K562 (cell line): ENCODE data around the gene DPP10. TPM values are rescaled to one million over a fixed set of nuclear protein-coding genes. Genes with fewer than 3 reads are reported as not detected.

Source experiments
- ATAC-seq: fragments of 200-7000 bp; cut with Tn5 transposase; 3 replicates; pipeline ENCODE4 v1.9.1; 2020; ENCODE audit warnings: moderate library complexity
- BruUV-seq: library from RNA; stranded (reverse); fragments of 400-500 nt; replicated peaks from 2 replicates; lab custom pipeline; 2021; lab: Mats Ljungman, UMichigan
- CTCF ChIA-PET: fragments of 300-600 bp; formaldehyde crosslinking; extraction: SDS; loops from one replicate; lab custom pipeline; 2021; ENCODE audit warnings: low intra/inter-chr PET ratio; lab: Yijun Ruan, JAX
- POLR2A ChIA-PET: fragments of 300-600, 350-650 bp; sonication (Branson Sonifier 250); formaldehyde crosslinking; extraction: SDS; loops from one replicate; lab custom pipeline; 2021; ENCODE audit warnings: antibody characterized with exemption, inconsistent platforms; lab: Yijun Ruan, JAX
- DNase-seq, 4 experiments: peaks; one replicate each; pipeline versions ENCODE4 v3.0.0 to v3.0.0-alpha.2; 2011 to 2018; ENCODE audit warnings: low spot score in 3 of 4, mixed read lengths in 3 of 4; ENCODE audit errors: extremely low read depth in 1 of 4
- FAIRE-seq: peaks from 2 replicates; lab custom pipeline; 2011; peaks lifted over from hg19 to GRCh38; lab: Jason Lieb, UNC
- H2AFZ ChIP-seq: 2 replicates; pipeline ENCODE4 v1.6.0; 2011; ENCODE audit warnings: low read depth, low read length, control low read depth, inconsistent platforms
- H3K27ac ChIP-seq: fragments of 200-600 bp; 3 replicates; pipeline ENCODE4 v1.8.0; 2011; ENCODE audit warnings: low read depth, mild to moderate bottlenecking, control low read depth, inconsistent platforms, low read length, moderate library complexity, mixed read lengths; ENCODE audit errors: extremely low read depth
- H3K27me3 ChIP-seq, 2 experiments: fragments of 300-600 bp in 1 of 2; 2 replicates in 1 of 2; 3 replicates in 1 of 2; pipeline versions ENCODE4 v1.6.0 to v1.8.0; 2011; ENCODE audit warnings: inconsistent platforms in 2 of 2, low read length in 2 of 2, mild to moderate bottlenecking in 1 of 2, mixed read lengths in 1 of 2, moderate library complexity in 1 of 2; ENCODE audit not compliant: control insufficient read depth in 2 of 2, insufficient read depth in 2 of 2
- H3K36me3 ChIP-seq: fragments of 300-600 bp; 3 replicates; pipeline ENCODE4 v1.8.0; 2011; ENCODE audit warnings: mild to moderate bottlenecking, low read length, inconsistent platforms; ENCODE audit not compliant: control insufficient read depth, insufficient read depth
- H3K4me1 ChIP-seq, 2 experiments: fragments of 200-600 bp in 1 of 2; replicated peaks in 1 of 2; 2 replicates in 1 of 2; 3 replicates in 1 of 2; pipeline versions ENCODE4 v1.5.1 to v1.8.0; 2011; ENCODE audit warnings: inconsistent platforms in 2 of 2, low read length in 2 of 2, mild to moderate bottlenecking in 1 of 2, mixed read lengths in 1 of 2, moderate library complexity in 1 of 2; ENCODE audit not compliant: control insufficient read depth in 2 of 2, insufficient read depth in 2 of 2
- H3K4me2 ChIP-seq: 2 replicates; pipeline ENCODE4 v1.6.1; 2011; ENCODE audit warnings: low read length, control low read depth, inconsistent platforms, mixed read lengths; ENCODE audit not compliant: insufficient read depth
- H3K4me3 ChIP-seq: fragments of 200-600 bp; sonication (generic), shearing (Covaris generic); 2 replicates; pipeline ENCODE4 v1.5.1; 2016; ENCODE audit warnings: control low read depth, inconsistent platforms
- H3K79me2 ChIP-seq: fragments of 200-600 bp; 3 replicates; pipeline ENCODE4 v1.8.0; 2011; ENCODE audit warnings: low read length, inconsistent platforms; ENCODE audit not compliant: control insufficient read depth, insufficient read depth
- H3K9ac ChIP-seq, 2 experiments: 2 replicates each; pipeline versions ENCODE4 v1.6.0 to v1.6.1; 2011; ENCODE audit warnings: low read depth in 2 of 2, low read length in 2 of 2, control low read depth in 1 of 2, inconsistent platforms in 1 of 2, mild to moderate bottlenecking in 1 of 2, mixed read lengths in 1 of 2; ENCODE audit not compliant: insufficient read depth in 1 of 2
- H3K9me1 ChIP-seq: one replicate; pipeline ENCODE4 v1.6.0; 2011; ENCODE audit warnings: inconsistent platforms, mild to moderate bottlenecking, low read length, moderate library complexity; ENCODE audit not compliant: control insufficient read depth, insufficient read depth
- H3K9me3 ChIP-seq: replicated peaks from 2 replicates; pipeline ENCODE4 v1.5.1; 2011; ENCODE audit warnings: low read depth, low read length, inconsistent platforms; ENCODE audit not compliant: control insufficient read depth, insufficient read depth
- H4K20me1 ChIP-seq: replicated peaks from 2 replicates; pipeline ENCODE4 v1.6.1; 2011; ENCODE audit warnings: low read length, inconsistent platforms, mixed read lengths; ENCODE audit not compliant: control insufficient read depth, insufficient read depth
- IFI16 ChIP-seq: fragments of 250-450 bp; sonication (Bioruptor Pico); IDR thresholded peaks from 2 replicates; pipeline ENCODE4 v2.1.2; 2022; ENCODE audit warnings: mild to moderate bottlenecking, inconsistent platforms
- NCOA4 ChIP-seq: fragments of 450-650 bp; IDR thresholded peaks from 2 replicates; pipeline ENCODE4 v1.6.1; 2018; ENCODE audit warnings: mild to moderate bottlenecking; ENCODE audit not compliant: partially characterized antibody
- POLR3G ChIP-seq: IDR thresholded peaks from 2 replicates; pipeline ENCODE4 v1.6.1; 2011; ENCODE audit not compliant: insufficient read length, insufficient replicate concordance; ENCODE audit errors: extremely low read depth
- ZNF324 ChIP-seq: fragments of 250-450 bp; sonication (Bioruptor Pico); IDR thresholded peaks from 2 replicates; pipeline ENCODE4 v1.4.0; 2020; ENCODE audit warnings: mild to moderate bottlenecking
- WGBS: fragments of 100-300 bp; shearing (Covaris generic); methylation state at CpG from one replicate; pipeline ENCODE4 v1.1.6; 2016; ENCODE audit warnings: low coverage, mixed read lengths; ENCODE audit not compliant: insufficient coverage; ENCODE audit errors: missing lambda C conversion rate; 5-methylcytosine and 5-hydroxymethylcytosine counted together
- in situ Hi-C: fragments of 300-500 bp; cut with MboI; formaldehyde crosslinking; loops from 4 replicates; pipeline ENCODE4 v1.15.0; 2018; ENCODE audit warnings: inconsistent platforms, mixed read lengths
- intact Hi-C: fragments of 100-400 bp; cut with micrococcal nuclease; formaldehyde crosslinking; loops from 2 replicates; pipeline ENCODE4 v1.14.2; 2022
- polyA plus RNA-seq, 8 experiments: library from polyadenylated mRNA; depleted of rRNA in 4 of 8; stranded (reverse) in 5 of 8; unstranded in 3 of 8; fragments of >200 nt; fragmentation: Nextera tagmentation in 2 of 8; fragmentation: Illumina TruSeq in 1 of 8; extraction: Ambion mirVana in 2 of 8; extraction: Trizol in 1 of 8; gene quantifications; 2 replicates each; pipeline versions ENCODE4 v1.2.1 to v1.2.3, GENCODE V29; 2011 to 2014; ENCODE audit warnings: inconsistent platforms in 1 of 8, missing spikeins in 1 of 8
- total RNA-seq, 7 experiments: library from RNA; depleted of rRNA in 6 of 7; stranded (reverse); fragments of >200 nt in 6 of 7; fragmentation: Illumina TruSeq in 2 of 7; extraction: Trizol in 2 of 7; gene quantifications; 2 replicates each; pipeline versions ENCODE4 v1.2.1 to v1.2.3, GENCODE V29; 2011 to 2021; ENCODE audit warnings: low replicate concordance in 1 of 7
- TF ChIP-seq, protein P1 (sequence below): IDR thresholded peaks from 2 replicates; pipeline ENCODE4 v1.6.1; 2011; ENCODE audit warnings: borderline replicate concordance, low read depth, mild to moderate bottlenecking, moderate library complexity, low read length; ENCODE audit not compliant: insufficient read depth, poor library complexity, severe bottlenecking

Gene DPP10
- total and polyA plus RNA-seq, 9 of the 15 experiments (the other 6 are each of a cell fraction or from before 2014, with no cell fraction given): not detected

DNA sequence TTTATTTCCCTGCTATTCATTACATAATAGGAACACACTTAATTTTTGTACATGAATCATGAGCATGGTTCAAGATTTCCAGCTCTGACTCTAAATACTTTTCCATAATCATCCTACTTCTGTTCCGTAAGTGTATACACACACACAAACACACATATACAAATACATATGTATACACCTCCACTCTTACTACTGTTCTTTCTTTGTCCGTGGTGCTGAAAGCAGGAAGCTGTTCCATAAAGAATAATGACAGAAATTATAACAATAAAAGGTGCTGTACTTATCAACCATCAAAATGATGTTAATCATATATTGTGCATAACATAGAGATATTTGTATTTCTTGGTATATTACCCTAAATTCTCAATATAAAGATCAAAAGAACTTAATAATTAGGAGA is 776.9 kb downstream of the DPP10 start:
- ATAC-seq: no peak
- H3K9me3 ChIP-seq: no peaks in the 10 kb centered on the region
- no peaks in the 10 kb centered on the region for H3K27me3 ChIP-seq
- no peak overlapping the region for H3K4me2 ChIP-seq
- no peak overlapping the region for H3K27ac ChIP-seq
- H4K20me1 ChIP-seq: no peaks in the 10 kb centered on the region
- in situ Hi-C loops: no loop called here
- ChIA-PET CTCF (no interaction called here), POLR2A (no interaction called here)
- 12% methylated on average over 2 of the region's 2 CpGs for WGBS
- H3K4me1 ChIP-seq: no peaks in the 10 kb centered on the region
- no peak overlapping the region for H3K9ac ChIP-seq
- intact Hi-C loops: no loop called here
- no peak for FAIRE-seq
- no TSS peak for BruUV-seq
- DNase-seq: no peak
- H3K79me2 ChIP-seq: no peaks in the 10 kb centered on the region
- no peak overlapping the region for H2AFZ ChIP-seq
- no peak for TF ChIP-seq ZNF324 (CRISPR knock-in tag)
- no peak for TF ChIP-seq IFI16 (CRISPR knock-in tag)
- TF ChIP-seq, protein P1, sequence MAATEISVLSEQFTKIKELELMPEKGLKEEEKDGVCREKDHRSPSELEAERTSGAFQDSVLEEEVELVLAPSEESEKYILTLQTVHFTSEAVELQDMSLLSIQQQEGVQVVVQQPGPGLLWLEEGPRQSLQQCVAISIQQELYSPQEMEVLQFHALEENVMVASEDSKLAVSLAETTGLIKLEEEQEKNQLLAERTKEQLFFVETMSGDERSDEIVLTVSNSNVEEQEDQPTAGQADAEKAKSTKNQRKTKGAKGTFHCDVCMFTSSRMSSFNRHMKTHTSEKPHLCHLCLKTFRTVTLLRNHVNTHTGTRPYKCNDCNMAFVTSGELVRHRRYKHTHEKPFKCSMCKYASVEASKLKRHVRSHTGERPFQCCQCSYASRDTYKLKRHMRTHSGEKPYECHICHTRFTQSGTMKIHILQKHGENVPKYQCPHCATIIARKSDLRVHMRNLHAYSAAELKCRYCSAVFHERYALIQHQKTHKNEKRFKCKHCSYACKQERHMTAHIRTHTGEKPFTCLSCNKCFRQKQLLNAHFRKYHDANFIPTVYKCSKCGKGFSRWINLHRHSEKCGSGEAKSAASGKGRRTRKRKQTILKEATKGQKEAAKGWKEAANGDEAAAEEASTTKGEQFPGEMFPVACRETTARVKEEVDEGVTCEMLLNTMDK: no peak
- TF ChIP-seq POLR3G: no peak
- TF ChIP-seq NCOA4: no peak
- no peak overlapping the region for H3K4me3 ChIP-seq
- no peaks in the 10 kb centered on the region for H3K9me1 ChIP-seq
- H3K36me3 ChIP-seq: no peaks in the 10 kb centered on the region
